Peyer's patch (tissue), 4 donors: ENCODE data around the gene CHN2. TPM values are rescaled to one million over a fixed set of nuclear protein-coding genes. Genes with fewer than 3 reads are reported as not detected.

ENCODE experiments used
- DNase-seq, 3 donors: peaks; one replicate each; pipeline ENCODE4 v3.0.0-alpha.2; 2017 to 2019
- H3K27ac ChIP-seq, 4 donors: fragments of 200-600 bp; sonication (generic); one replicate each; pipeline ENCODE4 v1.5.1; 2016 to 2019
- H3K27me3 ChIP-seq, 2 donors: fragments of 200-600 bp; sonication (generic); one replicate each; pipeline ENCODE4 v1.5.1; 2019
- H3K36me3 ChIP-seq, 3 donors: fragments of 200-600 bp; sonication (generic); one replicate each; pipeline ENCODE4 v1.5.1; 2016 to 2019
- H3K4me1 ChIP-seq, 4 donors: fragments of 200-600 bp; sonication (generic); one replicate each; pipeline ENCODE4 v1.5.1; 2016 to 2019
- H3K4me3 ChIP-seq, 4 donors: fragments of 200-600 bp; sonication (generic); 1 replicate in 3 of 4; 2 replicates in 1 of 4; pipeline ENCODE4 v1.5.1; 2016 to 2019; ENCODE audit warnings: mild to moderate bottlenecking in 1 of 4
- H3K9me3 ChIP-seq, 4 donors: fragments of 200-600 bp; sonication (generic); one replicate each; pipeline ENCODE4 v1.5.1; 2016 to 2019; ENCODE audit warnings: mild to moderate bottlenecking in 1 of 4
- CTCF ChIP-seq, 6 experiments: fragments of 450-650 bp in 4 of 6; fragments of 200-600 bp in 2 of 6; sonication (generic) in 1 of 6; IDR thresholded peaks; one replicate each; pipeline ENCODE4 v1.5.1; 2017 to 2019; ENCODE audit warnings: antibody characterized with exemption in 6 of 6, mild to moderate bottlenecking in 3 of 6, moderate library complexity in 1 of 6
- POLR2A ChIP-seq, 2 donors: fragments of 450-650 bp; IDR thresholded peaks; one replicate each; pipeline ENCODE4 v1.5.1; 2017; ENCODE audit warnings: antibody characterized with exemption in 2 of 2, mild to moderate bottlenecking in 2 of 2, moderate library complexity in 2 of 2
- total RNA-seq, 4 donors: library from RNA; depleted of rRNA; stranded (reverse); fragments of >200 nt; gene quantifications; one replicate each; pipeline ENCODE4 v1.1.0, GENCODE V29; 2016

CHN2 gene
- total RNA-seq, 4 donors from 2014 or later, result 29.7 to 159 (median 120) TPM

- H3K27me3 ChIP-seq, result no peaks in the 10 kb centered on the region
- H3K9me3 ChIP-seq, result no peaks in the 10 kb centered on the region
- no peak overlapping the region for H3K4me3 ChIP-seq
- no peak overlapping the region for H3K27ac ChIP-seq
- TF ChIP-seq POLR2A (IDR thresholded peaks at IDR 0.05) (no peak), CTCF (IDR thresholded peaks at IDR 0.05) (no peak)
- no peak for DNase-seq
- H3K36me3 ChIP-seq, result peaks cover 0 to 5% (median 0%) of the 10 kb centered on the region in 3 donors
- H3K4me1 ChIP-seq, result no peaks in the 10 kb centered on the region
Observed at GRCh38 chr7:29405891-29406290, 211.3 kb downstream of the CHN2 start.

GRCh38 chr7:29406366-29406765, 211.8 kb downstream of the CHN2 start:
- Histone ChIP-seq H3K27ac (no peak overlapping the region), H3K4me3 (no peak overlapping the region), H3K36me3 (peaks cover 0 to under 1% (median 0%) of the 10 kb centered on the region in 3 donors), H3K4me1 (no peaks in the 10 kb centered on the region), H3K27me3 (no peaks in the 10 kb centered on the region), H3K9me3 (no peaks in the 10 kb centered on the region)
- TF ChIP-seq POLR2A (IDR thresholded peaks at IDR 0.05) (no peak), CTCF (IDR thresholded peaks at IDR 0.05) (no peak)
- DNase-seq, result no peak

- peak in 2 of 3 donors; percentile 51 to 78 for DNase-seq
- TF ChIP-seq CTCF (IDR thresholded peaks at IDR 0.05), result peak; percentile 75 to 97 (median 86)
- no peak for TF ChIP-seq POLR2A (IDR thresholded peaks at IDR 0.05)
- Histone ChIP-seq H3K4me1 (no peaks in the 10 kb centered on the region), H3K4me3 (no peak overlapping the region), H3K9me3 (no peaks in the 10 kb centered on the region), H3K27me3 (no peaks in the 10 kb centered on the region), H3K27ac (no peak overlapping the region), H3K36me3 (no peaks in the 10 kb centered on the region)
Observed at GRCh38 chr7:29408841-29409243, 214.3 kb downstream of the CHN2 start.

- TF ChIP-seq CTCF (IDR thresholded peaks at IDR 0.05), result no peak
- TF ChIP-seq POLR2A (IDR thresholded peaks at IDR 0.05), result no peak
- H3K36me3 ChIP-seq, result no peaks in the 10 kb centered on the region
- H3K27ac ChIP-seq, result no peak overlapping the region
- H3K27me3 ChIP-seq, result no peaks in the 10 kb centered on the region
- H3K4me1 ChIP-seq, result no peaks in the 10 kb centered on the region
- H3K9me3 ChIP-seq, result no peaks in the 10 kb centered on the region
- H3K4me3 ChIP-seq, result no peak overlapping the region
- DNase-seq, result no peak
Observed at GRCh38 chr7:29410996-29411395, 216.4 kb downstream of the CHN2 start.

GRCh38 chr7:29412912-29413311, 218.3 kb downstream of the CHN2 start:
- H3K9me3 ChIP-seq, result no peaks in the 10 kb centered on the region
- no peak for DNase-seq
- no peak overlapping the region for H3K4me3 ChIP-seq
- peak overlapping the region in 2 of 4 donors; percentile 49 to 70 for H3K27ac ChIP-seq
- H3K4me1 ChIP-seq, result no peaks in the 10 kb centered on the region
- TF ChIP-seq CTCF (IDR thresholded peaks at IDR 0.05) (no peak), POLR2A (IDR thresholded peaks at IDR 0.05) (no peak)
- no peaks in the 10 kb centered on the region for H3K36me3 ChIP-seq
- no peaks in the 10 kb centered on the region for H3K27me3 ChIP-seq

GRCh38 chr7:29413626-29414136, 219.1 kb downstream of the CHN2 start:
- peak overlapping the region in 2 of 4 donors; percentile 32 to 70 for H3K27ac ChIP-seq
- TF ChIP-seq CTCF (IDR thresholded peaks at IDR 0.05), result no peak
- TF ChIP-seq POLR2A (IDR thresholded peaks at IDR 0.05), result no peak
- no peaks in the 10 kb centered on the region for H3K9me3 ChIP-seq

More at GRCh38 chr7:29413626-29414136, 219.1 kb downstream of the CHN2 start:
- Histone ChIP-seq H3K4me1 (no peaks in the 10 kb centered on the region), H3K4me3 (no peak overlapping the region), H3K27me3 (no peaks in the 10 kb centered on the region), H3K36me3 (no peaks in the 10 kb centered on the region)
- no peak for DNase-seq
